ENCODE results near the gene SART3.

SART3 gene

GRCh38 chr12:108484845-108485244, 76.1 kb downstream of the SART3 start:
- no peak for DNase-seq

DNA sequence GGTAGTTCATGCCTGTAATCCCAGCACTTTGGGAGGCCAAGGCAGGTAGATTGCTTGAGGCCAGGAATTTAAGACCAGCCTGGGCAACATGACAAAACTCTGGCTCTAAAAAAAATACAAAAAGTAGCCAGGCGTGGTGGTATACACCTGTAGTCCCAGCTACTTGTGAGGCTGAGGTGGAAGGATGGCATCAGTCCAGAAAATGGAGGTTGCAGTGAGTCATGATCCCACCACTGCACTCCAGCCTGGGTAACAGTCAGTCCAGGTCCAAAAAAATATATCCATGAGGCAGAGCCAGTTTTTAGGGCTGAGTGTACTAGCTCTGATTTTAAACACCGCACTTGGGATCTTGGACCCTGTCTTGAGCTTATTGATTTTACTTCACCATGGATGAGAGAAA, 76.5 kb downstream of the SART3 start:
- DNase-seq, result no peak

DNA sequence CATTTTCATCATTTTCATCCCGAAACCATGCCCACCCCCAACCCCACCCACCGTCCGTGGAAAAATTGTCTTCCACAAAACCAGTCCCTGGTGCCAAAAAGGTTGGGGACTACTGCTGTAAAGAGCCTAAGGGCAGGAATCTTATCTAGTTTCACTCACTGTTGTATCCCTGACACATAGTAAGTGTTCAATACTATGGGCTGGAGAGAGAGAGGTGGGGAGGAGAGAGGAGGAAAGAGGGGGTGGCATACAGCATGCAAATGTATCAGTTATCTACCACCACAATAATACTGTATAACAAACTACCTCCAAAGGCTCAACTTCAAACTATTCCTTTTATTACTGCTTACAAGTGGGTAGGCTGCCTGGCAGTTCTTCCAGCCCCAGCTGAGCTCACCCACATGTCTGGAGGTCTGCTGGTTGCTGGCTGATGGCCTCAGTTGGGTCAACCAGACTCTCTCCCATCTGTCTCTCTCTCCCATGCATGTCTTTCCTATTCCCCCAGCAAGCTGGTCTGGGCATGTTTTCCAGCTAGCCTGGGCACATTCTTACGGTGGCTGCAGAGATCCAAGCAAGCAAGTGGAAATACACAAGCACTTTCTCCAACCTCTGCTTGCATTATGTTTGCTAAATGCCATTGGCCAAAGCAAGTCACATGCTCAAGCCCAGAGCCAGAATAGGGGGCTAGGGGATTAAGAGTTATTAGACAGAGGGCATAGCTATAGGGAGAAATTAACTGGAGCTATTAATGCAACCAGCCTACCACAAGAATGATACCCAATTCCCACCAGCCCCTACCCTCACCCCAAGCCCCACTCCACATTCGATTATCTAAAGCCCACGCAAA, 77.5 kb downstream of the SART3 start:
- DNase-seq, result no peak

DNA sequence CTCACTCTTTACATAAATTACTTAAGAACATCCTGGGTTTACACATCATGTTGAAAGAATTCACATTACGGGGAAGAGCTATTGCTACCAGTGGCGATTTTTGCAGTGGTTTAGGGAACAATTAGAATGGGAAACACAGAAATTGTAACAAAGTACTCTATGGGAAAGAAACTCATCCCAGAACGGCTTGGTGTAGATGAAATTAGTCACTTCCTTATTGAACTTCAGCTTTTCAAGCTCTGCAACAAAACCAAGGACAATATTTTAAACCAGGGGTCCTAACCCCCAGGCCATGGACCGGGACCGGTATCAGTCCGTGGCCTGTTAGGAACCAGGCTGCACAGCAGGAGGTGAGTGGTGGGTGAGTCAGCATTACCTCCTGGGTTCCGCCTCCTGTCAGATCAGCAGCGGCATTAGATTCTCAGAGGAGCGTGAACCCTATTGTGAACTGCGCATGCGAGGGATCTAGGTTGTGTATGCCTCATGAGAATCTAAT, 78.2 kb downstream of the SART3 start:
- no peak for DNase-seq

DNA sequence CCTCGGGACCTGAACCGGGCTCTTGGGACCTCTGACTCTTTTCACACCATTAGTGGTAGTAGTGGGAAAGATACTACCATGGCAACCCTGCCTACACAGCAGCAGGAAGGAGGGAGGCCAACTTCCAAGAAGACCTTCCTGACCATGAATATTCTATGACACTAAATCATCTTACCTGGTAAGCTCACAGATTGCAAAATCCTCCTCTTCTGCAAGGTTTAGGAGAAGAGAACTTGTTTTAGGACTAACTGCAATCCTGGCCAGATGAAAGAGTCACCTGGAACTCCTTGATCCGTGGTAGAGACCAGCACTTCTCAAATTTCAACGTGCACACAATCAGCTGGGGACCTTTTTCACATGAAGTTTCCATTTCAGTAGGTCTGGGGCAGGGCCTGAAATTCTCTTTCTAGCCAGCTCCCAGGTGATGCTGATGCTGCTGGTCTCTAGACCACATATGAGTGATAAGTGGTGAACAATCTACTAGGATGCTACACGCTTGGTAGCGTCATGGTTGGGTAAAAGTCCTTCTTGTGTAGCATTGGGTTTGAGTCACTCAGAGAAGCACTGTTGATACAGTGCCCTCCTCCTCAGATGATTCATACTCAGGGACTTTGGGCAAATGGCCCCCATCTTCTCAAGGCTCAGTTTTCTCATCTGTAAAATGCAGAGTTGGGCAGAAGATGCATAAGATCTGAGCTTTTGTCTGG, 81.5 kb downstream of the SART3 start:
- DNase-seq, result no peak

- DNase-seq, result no peak
Measured at GRCh38 chr12:108478611-108479206, 82.3 kb downstream of the SART3 start.

DNA sequence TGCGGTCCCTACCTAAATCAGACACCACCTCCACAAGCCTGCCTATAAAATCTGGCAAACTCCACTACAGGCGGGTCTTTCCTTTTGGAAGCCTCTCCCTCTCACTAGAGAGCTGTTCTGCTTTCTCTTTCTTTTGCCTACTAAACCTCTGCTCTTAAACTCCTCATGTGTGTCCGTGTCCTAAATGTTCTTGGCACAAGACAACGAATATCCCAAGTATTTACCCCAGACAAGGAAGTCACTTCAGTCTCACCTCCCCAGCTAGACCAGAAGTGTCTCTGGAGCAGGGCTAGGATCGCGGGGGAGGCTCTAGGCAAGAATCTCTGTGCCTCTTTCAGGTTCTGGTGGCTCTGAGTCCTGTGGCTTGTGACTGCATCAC, 83.1 kb downstream of the SART3 start:
- DNase-seq, result no peak

- no peak for DNase-seq
Measured at GRCh38 chr12:108477055-108477880, 83.7 kb downstream of the SART3 start.

DNA sequence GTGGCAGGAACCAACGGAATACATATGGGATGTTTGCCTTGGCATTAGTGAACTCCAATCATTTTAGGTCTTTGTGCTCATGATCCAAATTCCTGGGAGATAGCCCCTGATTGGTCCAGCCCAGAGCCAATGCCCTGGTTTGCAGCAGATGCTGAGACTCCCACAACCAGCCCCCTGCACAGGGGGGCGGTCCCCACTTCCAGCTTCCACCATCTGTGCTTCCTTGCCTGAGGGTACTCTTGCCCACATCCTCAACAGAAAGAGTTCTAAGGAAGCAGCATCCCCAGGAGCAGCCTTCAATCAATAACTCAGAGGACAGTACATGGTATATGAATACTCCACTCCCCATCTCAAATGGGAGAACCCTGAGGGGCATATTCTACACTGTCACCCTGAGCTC, 85.6 kb downstream of the SART3 start:
- no peak for DNase-seq

DNA sequence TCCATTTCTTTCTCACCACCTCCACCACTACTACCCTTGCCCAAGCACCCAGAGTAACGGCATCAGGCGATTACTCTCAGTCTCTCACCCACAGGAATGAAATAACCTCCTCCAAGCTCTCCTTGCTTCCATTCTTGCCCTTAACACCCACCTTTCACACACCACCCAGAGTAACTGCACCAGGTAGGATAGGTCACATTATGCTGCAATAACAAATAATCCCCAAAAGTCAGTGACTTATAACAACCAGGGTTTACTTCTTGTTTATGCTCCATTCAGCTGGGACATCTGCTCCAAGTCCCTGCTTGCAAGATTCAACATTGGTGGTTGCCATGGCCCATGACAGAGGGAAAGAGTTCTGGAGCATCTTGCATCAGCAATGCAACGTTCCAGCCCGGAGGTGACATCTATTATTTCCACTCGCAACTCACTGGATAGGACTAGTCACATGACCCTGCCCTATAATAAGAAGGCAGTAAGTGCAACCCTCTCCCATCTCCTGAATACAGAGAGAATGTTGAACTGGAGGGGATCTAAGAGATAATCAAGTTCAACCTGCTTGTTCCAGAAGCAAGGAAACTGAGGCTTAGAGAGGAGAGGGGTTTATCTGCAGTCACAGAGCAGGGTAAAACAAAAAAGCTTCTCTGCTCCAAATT, 87.4 kb downstream of the SART3 start:
- no peak for DNase-seq
